GM19467 (cell line): Measurements from ENCODE around the gene CFAP52.
A peak's percentile ranks its signal among the peaks of the same experiment; 100 is the strongest.
"Not testable (repeated sequence)": the region's sequence is repeated elsewhere in the genome, so short reads cannot be mapped to it uniquely, and the experiment has no call there.

ENCODE experiments used
- ATAC-seq: cut with Tn5 transposase; IDR thresholded peaks from one replicate; pipeline ENCODE4 v1.9.1; 2021; ENCODE audit warnings: mild to moderate bottlenecking, moderate library complexity; ENCODE audit not compliant: unreplicated experiment

CFAP52 gene

GRCh38 chr17:9568957-9569588, 7.4 kb upstream of the CFAP52 start:
- no peak for ATAC-seq

GRCh38 chr17:9571201-9571600, 5.2 kb upstream of the CFAP52 start:
- ATAC-seq, result no peak

GRCh38 chr17:9575381-9576101, 901 bp upstream of the CFAP52 start, which contains the start of gene STX8:
STX8 (minus strand) TSS chr17:9575820; CDS start chr17:9575808, 12 bp downstream.
- peak; percentile 76 for ATAC-seq

- no peak for ATAC-seq
Measured at GRCh38 chr17:9577373-9577709, 899 bp downstream of the CFAP52 start.

GRCh38 chr17:9587969-9588656, 11.7 kb downstream of the CFAP52 start:
- ATAC-seq, result no peak

DNA sequence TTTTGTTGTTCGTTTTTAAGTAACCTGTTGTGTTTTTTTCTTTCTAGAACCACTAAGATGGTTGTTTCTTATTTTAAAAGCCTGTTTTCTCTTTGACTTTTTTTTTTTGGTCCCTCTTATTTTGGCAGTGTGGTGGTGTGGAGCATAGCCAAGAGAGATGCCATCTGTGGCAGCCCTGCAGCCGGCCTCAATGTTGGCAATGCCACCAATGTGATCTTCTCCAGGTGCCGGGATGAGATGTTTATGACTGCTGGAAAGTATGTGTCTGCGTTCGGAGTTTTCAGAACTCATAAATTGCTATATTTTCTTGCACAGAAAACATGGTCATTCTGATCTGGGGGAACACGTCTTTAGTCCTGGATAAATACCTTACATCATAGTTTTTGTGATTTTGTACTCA, 17.6 kb downstream of the CFAP52 start:
- ATAC-seq, result no peak

- not testable (repeated sequence) for ATAC-seq
Measured at GRCh38 chr17:9597638-9598037, 21.2 kb downstream of the CFAP52 start.

DNA sequence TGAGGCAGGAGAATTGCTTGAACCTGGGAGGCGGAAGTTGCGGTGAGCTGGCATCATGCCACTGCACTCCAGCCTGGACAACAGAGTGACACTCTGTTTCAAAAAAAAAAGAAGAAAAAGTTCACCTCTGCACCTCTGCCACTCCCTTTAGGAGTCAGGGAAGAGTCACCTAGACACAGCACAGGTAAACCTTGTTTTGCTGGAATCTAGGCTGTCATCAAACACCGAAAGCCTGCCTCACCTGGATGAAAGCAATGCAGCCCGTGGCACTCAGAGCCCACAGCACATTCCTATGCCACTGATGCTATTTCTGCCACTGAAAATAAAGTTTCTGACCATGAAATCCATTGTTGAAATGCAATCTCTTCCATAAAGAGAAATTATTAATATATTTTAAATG, 22.2 kb downstream of the CFAP52 start:
- ATAC-seq, result no peak

DNA sequence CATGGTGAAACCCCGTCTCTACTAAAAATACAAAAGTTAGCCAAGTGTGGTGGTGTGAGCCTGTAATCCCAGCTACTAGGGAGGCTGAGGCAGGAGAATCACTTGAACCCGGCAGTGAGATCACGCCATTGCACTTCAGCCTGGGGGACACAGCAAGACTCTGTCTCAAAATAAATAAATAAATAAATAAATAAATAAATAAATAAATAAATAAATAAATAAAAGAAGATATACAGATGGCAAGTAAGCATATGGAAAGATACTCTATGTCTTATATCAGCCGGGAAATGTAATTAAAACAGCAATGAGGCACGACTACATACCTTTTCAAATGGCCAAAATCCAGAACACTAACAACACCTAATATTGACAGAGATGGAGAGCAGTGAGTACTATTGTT, 28.1 kb downstream of the CFAP52 start:
- ATAC-seq, result not testable (repeated sequence)

DNA sequence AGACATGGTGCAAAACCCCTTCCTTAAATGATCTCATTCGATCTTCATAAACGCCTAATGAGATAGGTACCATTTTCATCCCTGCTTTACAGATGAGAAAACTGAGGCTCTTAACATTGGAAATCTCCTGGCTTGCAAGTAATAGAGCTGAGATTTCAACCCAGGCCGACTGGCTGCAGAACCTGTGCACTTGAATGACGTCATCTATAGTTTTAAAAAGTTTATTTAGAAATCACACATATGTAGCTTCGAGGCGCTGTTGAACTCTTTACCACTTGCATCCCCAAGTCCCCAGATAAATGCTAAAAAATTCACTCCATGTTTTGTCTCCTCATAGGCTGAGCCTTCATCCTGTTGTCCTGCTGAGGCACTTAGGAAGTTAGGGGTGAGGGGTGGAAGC, 30.0 kb downstream of the CFAP52 start:
- no peak for ATAC-seq

DNA sequence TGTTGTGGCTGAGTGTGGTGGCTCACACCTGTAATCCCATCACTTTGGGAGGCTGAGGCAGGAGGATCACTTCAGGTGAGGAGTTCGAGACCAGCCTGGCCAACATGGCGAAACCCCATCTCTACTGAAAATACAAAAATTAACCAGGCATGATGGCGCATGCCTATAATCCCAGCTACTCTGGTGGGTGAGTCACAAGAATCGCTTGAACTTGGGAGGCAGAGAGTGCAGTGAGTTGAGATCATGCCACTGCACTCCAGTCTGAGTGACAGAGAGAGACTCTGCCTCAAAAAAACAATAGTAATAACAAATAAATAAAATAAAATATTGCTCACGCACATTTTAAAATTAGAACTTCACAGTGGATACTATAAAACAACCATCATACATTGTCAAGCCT, 30.6 kb downstream of the CFAP52 start:
- not testable (repeated sequence) for ATAC-seq

DNA sequence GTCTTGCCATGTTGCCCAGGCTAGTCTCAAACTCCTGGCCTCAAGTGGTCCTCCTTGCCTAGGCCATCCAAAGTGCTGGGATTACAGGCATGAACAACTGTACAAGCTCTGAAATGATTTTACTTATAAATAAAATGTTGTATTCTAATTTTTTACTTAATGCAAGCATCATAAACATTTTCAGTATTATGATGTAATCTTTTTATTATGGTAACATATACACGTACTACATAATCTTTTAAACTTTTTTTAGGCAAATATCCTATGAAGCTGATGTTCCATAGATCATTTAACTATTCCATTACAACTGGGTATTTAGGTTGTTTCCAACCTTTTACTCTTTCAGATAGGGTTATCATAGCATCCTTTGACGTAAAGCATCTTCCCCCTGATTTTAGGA, 35.1 kb downstream of the CFAP52 start:
- ATAC-seq, result no peak

GRCh38 chr17:9612006-9612405, 35.6 kb downstream of the CFAP52 start:
- ATAC-seq, result no peak

GRCh38 chr17:9615486-9615885, 39.0 kb downstream of the CFAP52 start:
- no peak for ATAC-seq

DNA sequence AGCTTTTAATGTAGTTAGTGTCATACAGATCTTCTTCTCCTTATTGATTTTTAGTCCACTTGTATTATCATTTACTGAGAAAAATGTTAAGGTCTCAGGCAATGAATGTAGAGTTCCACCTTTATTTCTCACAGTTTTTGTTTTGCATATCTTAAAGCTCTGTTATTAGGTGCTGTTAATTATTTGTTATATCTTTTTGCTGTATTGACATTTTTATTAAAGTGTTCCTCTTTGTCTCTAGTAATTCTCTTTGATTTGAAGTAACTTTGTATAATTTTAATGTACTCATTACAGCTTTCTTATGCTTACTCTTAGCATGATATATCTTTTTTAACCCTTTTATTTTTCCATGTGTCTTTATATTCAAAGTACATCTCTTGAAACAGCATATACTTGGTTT, 46.5 kb downstream of the CFAP52 start:
- no peak for ATAC-seq

DNA sequence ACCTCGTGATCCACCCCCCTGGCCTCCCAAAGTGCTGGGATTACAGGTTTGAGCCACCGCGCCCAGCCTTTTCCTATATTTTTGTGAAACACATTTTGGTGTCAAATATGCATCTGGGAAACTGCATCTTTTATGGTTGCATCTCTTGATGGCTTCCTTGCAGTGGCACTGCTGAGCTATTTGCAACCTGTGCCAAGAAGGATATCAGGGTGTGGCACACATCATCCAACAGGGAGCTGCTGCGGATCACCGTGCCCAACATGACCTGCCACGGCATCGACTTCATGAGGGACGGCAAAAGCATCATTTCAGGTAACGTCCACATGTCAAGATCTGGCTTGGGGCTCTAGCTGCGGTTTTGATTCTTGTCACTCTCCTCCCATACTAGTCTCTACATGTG, 52.1 kb downstream of the CFAP52 start:
- no peak for ATAC-seq

DNA sequence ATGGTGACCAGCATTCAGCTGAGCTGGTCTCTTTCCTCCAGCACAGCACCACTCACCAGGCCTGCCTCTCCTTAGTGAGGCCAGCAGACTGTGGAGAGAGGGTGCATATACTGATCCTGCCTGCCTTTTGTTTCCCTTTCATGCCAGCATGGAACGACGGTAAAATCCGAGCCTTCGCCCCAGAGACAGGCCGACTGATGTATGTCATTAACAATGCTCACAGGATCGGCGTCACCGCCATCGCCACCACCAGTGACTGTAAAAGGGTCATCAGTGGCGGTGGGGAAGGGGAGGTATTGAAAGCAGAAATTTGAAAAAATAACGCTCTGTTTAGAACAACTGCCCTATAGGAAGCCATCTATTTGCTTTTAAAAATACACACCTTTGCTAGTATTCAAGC, 56.3 kb downstream of the CFAP52 start:
- ATAC-seq, result no peak

DNA sequence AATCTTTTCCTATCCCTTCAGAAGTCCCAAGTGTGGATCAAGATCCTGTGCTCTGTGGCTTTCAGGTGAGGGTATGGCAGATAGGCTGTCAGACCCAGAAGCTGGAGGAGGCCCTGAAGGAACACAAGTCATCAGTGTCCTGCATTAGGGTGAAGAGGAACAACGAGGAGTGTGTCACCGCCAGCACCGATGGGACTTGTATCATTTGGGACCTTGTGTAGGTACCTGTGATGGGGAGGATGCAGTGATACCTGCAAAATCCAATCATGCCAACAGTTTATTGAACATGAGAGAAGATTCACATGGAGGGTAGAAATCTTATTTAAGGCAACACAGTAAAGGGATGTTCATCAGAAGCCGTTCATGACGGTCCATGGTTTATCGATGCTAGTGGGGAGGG, 58.9 kb downstream of the CFAP52 start:
- no peak for ATAC-seq

DNA sequence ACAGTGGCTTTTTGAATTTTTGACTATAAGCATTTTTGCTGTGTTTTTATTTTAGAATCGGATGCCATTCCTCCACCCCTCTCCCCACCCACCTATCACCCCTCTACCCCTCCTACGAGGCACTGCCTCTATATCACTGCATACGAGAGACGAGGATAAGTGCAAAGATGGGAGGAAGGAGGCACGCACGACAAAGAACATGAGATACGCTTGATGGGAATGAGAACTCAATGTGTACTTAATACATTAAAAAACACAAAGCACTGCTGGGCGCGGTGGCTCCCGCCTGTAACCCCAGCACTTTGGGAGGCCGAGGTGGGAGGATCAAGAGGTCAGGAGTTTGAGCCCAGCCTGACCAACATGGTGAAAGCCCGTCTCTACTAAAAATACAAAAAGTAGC, 60.1 kb downstream of the CFAP52 start:
- ATAC-seq, result no peak

DNA sequence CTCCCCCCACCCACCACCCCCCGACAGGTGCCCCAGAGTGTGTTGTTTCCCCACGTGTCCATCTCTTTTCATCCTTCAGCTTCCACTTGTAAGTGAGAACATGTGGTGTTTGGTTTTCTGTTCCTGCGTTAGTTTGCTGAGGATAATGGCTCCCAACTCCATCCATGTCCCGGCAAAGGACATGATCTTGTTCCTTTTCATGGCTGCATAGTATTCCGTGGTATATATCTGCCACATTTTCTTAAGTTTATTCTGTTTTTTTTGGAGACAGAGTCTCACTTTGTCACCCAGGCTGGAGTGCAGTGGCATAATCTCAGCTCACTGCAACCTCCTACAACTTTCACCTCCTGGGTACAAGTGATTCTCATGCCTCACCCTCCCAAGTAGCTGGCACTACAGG, 63.9 kb downstream of the CFAP52 start:
- not testable (repeated sequence) for ATAC-seq

DNA sequence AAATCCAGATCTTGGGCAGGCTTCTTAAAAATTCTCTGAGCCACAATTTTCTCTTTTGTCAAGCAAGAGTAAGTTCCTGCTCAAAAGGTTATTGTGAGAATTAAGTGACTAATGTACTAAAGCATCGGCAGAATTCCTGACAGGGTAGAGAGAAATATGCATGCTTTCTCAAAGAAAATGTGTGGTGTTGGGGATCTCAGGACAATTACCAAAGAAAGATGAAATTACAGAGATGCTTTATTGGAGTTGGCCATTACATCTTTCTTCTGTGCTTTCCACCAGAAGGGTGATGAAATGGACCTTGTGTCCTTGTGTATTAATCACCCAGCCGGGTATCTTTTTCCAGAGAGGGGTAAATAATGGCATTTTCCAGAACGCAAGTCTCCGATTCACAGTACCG, 67.2 kb downstream of the CFAP52 start:
- no peak for ATAC-seq
